Measurements from ENCODE around the gene UBE2O.

The UBE2O gene

DNA sequence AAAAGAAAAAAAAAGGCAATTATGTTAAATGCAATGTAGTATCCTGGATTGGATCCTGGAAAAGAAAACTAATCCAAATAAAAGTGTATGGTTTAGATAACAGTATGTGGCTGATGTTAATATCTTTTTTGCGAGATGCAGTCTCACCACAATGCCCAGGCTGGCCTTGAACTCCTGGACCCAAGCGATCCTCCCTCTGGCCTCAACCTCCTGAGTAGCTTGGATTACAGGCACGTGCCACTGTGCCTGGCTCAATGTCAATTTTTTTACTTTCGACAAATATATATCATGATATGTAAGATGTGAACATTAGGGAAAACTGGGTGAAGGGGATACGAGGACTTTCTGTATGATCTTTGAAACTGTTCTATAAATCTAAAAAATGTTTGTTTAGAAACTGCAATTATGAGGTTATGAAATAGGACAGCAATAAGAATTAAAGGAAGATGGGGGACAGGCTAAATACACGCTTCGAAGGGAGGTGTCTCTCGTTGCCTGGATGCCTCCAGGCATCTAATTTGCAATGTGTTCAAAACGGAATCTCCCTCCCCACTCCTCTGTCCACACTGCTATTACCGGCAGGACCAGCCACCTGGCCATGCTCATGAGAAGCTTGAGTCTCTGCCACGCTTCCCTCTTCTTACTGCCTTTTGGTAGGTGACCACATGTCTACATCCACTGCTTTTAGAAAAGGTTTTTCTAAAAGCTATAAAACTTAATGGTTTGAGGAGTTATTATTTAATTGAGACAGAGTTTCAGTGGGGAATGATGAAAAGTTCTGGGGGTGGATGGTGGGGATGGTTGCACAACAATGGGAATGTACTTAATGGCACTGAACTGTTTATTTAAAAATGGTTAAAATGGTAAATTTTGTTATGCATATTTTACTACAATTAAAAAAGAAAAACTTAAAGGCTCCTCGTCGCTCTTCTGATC is 15.2 kb downstream of the UBE2O start:
- FAIRE-seq: no peak

GRCh38 chr17:76435751-76436150 is 17.2 kb downstream of the UBE2O start:
- no peak for FAIRE-seq

- no peak for FAIRE-seq
These were observed 18.1 kb downstream of the UBE2O start for GRCh38 chr17:76434870-76435269.

DNA sequence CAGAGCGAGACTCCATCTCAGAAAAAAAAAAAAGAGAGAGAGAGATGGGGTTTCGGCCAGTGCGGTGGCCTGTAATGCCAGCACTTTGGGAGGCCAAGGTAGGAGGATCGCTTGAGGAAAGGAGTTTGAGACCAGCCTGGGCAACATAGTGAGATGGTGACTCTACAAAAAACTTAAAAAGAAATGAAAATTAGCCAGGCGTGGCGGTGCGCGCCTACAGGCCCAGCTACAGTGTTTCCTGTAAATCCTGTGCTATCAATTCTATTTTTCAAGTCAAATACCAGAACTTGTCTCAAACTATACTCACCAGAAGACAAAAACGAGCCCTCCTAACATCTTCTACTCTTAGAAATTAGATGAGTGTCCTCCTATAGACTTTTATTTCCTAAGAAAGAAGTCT is 19.3 kb downstream of the UBE2O start:
- FAIRE-seq: no peak

DNA sequence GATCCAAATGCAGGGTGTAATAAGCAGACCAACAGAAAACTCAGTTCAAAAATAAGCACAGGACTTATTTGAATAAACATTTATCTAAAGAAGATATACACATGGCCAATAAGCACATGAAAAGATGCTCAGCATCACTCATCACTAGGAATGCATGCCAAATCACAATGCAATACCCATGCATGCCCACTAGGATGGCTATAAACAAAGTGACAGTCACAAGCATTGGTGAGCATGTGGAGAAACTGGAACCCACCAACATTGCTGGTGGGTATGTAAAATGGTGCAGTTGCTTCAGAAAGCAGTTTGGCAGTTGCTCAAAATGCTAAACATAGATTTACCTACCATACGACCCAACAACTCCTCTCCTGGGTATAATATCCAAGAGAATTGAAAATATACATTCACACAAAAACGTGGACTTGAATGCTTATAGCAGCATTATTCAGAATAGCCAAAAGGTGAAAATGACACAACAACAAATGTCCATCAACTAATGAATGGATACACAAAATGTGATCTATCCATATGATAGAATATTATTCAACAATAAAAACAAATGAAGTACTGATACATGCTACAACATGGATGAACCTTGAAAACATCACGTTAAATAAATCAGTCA is 20.1 kb downstream of the UBE2O start:
- no peak for FAIRE-seq

DNA sequence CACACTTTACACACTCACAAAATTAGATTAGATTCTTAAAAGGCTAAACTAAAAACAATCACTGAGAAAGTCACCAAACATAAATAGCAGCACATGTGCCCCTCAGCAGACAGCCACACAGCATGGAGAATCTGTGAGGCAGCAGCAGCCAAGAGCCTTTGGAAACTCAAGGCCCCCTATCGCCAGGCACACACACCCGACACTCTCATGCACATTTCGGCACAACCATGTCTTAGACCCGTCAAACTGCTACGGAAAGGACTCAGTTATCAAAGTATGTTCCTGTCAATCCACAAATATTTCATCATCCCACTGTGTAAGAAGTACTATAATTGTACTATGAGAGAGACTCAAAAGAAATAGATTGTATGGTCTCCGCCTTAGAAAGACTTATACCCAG is 20.9 kb downstream of the UBE2O start:
- no peak for FAIRE-seq

GRCh38 chr17:76431509-76431908 is 21.4 kb downstream of the UBE2O start:
- no peak for FAIRE-seq

GRCh38 chr17:76428511-76428910 is 24.4 kb downstream of the UBE2O start:
- FAIRE-seq: no peak

DNA sequence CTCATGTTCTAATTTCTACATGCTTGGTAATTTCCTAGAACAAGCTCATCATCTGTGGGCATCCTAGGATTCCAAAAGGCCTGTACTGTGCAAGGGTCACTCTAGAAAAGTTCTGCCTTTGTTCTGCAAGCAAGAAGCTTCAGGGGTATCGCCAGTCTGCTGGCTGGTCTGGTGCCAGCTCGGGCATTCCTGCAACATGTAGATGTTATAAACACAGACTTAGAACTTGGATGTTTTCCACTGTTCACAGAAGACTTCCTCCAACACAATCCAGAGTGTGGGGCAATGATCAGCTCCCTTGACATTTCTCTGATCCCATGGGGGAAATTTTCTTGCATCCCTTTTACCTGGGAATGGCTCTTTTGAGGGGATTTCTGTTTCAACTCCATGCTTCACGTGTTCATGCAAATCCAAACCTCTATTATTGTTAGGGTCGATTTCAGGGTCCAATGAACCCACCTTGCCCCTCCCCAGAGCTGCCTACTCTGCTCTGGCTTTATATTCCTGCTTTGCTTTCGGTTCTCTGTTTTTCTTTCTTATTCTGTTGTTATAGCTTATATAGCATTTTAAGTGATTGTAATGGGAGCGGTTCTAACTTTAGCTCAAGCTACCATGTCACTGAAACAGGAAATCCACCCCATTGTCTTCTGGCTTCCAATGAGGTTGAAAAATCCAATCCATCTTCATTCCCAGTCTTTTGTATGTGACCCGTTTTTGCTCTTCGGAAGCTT is 25.3 kb downstream of the UBE2O start:
- no peak for FAIRE-seq

GRCh38 chr17:76426853-76427252 is 26.1 kb downstream of the UBE2O start:
- FAIRE-seq: no peak

GRCh38 chr17:76422860-76423259 is 30.1 kb downstream of the UBE2O start:
- FAIRE-seq: no peak

DNA sequence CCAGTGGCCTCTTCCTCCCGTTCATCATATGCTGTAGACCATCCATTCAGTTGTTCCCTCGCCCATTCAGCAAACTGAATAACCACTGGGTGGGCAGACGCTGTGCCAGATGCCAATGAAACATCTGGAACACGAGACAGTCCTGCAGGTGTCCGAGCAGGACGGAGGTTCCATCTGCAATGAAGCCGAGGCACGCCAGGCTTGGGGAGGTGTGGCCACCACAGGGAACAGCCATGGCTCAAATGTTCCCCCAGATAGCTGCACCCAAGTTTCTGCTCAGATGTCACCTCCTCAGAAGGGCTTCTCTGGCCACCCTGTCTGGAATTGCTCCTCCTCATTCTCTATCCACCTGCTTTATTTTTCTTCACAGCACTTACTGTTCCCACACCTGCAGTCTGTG is 30.5 kb downstream of the UBE2O start:
- no peak for FAIRE-seq

DNA sequence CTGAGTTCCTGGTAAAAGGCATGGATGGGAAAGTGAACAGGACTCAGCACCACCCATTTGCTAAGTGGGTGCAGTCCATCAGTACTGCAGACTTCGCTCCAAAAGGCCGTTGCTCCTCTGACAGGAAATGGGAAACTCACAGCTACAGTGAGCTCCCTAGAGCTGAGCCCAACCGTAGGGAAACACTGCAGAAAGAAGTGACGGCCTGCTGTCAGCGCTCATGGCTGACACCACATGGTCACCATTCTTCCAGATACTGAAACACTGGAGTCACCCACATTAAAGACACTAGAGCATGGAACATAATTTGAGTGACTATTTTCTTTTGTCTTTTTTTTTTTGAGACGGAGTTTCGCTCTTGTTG is 31.9 kb downstream of the UBE2O start:
- FAIRE-seq: no peak

GRCh38 chr17:76420356-76421043 is 32.5 kb downstream of the UBE2O start:
- FAIRE-seq: no peak

- no peak for FAIRE-seq
These were observed 33.2 kb downstream of the UBE2O start for GRCh38 chr17:76419576-76420260.

- no peak for FAIRE-seq
These were observed 35.3 kb downstream of the UBE2O start for GRCh38 chr17:76417499-76418143.

DNA sequence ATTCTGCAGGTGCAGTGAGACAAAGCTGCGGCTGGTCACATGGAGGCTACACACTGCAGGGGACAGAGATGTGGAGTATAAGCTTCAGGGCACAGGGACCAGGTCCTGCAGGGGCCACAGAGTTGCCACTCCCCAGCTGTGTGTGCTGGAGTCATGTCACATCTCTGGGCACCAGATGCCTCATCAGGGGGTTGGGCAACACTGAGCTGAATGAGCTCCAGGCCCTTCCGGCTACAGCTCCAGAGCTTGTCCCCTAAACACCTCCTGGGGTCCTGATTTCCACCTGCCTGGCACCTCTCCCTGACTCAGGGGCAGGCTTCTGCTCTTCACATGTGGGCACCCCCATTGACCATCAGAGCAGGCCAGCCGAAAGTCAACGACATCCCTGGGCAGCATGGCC is 36.1 kb downstream of the UBE2O start:
- no peak for FAIRE-seq

DNA sequence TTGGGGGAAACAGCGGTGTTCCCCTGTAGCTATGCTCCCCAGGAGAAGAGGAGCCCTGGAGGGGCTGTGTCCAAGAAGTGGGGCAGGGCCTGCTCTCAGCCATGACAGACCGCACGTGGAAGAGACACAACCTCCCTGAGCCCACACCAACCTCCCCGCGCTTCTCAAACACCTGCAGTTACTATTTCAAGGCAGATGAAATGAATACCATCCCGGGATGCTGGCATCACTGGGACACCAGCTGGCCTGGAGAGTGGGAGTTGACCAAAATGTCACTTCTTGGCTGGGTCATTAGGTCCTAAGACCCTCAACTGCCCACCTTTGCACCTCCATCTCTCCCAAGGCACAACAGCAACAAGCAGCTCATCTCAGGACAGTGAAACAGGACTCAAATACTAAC is 36.5 kb downstream of the UBE2O start:
- no peak for FAIRE-seq

DNA sequence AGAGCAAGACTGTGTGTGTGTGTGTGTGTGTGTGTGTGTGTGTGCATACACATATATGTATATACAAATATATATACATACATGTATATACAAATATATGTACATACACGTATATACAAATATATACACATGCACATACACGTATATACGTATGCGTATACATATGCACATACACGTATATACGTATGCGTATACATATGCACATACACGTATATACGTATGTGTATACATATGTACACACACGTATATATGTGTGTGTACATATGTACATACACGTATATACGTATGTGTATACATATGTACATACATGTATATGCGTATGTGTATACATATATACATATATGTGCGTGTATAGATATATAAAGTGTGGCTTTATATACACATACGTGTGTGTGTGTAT is 37.2 kb downstream of the UBE2O start:
- no peak for FAIRE-seq

- no peak for FAIRE-seq
These were observed 38.3 kb downstream of the UBE2O start for GRCh38 chr17:76414334-76415295.

DNA sequence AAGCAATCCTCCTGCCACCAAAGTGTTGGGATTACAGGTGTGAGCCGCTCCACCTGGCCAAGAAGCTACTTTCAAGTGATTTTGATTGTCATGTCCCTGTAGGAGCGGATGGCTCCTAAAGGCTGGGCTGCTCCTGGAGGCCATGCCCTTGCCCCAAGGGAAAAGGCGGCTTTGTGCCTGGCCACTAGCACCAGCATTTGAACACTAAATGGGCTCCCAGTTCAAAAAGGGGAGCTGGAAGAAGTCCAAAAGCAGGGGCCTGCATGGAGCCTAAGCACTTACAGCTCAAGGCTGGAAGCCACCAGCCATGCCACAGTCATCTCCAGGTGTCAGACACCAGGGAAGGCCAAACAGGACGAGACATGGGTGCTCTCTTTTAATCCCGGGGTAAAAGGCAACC is 41.7 kb downstream of the UBE2O start:
- no peak for FAIRE-seq

Measured in A204.1 (cell line).